ENCODE data around the gene DBT.

DNA sequence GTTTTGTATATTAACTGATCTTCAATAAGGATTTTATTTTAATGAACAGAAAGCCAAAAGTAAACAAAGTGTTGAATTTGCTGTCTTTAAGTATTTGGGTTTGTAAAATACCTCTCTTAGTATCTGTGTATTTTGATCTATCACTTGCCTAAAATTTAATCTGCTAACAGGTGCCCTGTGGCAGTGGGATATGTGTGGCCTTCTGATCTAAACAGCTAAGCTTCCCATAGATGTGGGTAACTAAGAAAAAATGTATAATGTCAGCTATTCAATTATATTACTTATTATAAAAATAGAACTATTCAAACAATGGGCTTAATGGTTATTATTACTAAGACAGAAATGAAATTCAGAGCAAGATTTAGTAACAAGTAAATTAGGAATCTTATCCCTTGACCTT lies 86.8 kb downstream of the DBT start:
- no peak for TF ChIP-seq CTCF (conservative IDR thresholded peaks at IDR 0.05; ENCODE audit: low read depth, low read length)
- no peak for TF ChIP-seq EZH2 (IDR thresholded peaks at IDR 0.05; ENCODE audit: borderline replicate concordance, low read depth, low read length, poor library complexity, severe bottlenecking)
